ENCODE results near the gene BAHCC1. TPM values are rescaled to one million over a fixed set of nuclear protein-coding genes. Genes with fewer than 3 reads are reported as not detected.

Gene BAHCC1
- polyA plus RNA-seq, 1 donor = 10.8 TPM

- DNase-seq (ENCODE audit: low read depth) = no peak
These were observed 28.1 kb upstream of the BAHCC1 start for GRCh38 chr17:81367171-81367570.

GRCh38 chr17:81368161-81369022, 26.9 kb upstream of the BAHCC1 start:
- DNase-seq (ENCODE audit: low read depth) = no peak

- no peak for DNase-seq (ENCODE audit: low read depth)
These were observed 25.0 kb upstream of the BAHCC1 start for GRCh38 chr17:81370294-81370693.

- no peak for DNase-seq (ENCODE audit: low read depth)
These were observed 23.1 kb upstream of the BAHCC1 start for GRCh38 chr17:81371910-81372760.

GRCh38 chr17:81373536-81374160, 21.6 kb upstream of the BAHCC1 start:
- no peak for DNase-seq (ENCODE audit: low read depth)

- DNase-seq (ENCODE audit: low read depth) = no peak
These were observed 20.4 kb upstream of the BAHCC1 start for GRCh38 chr17:81374890-81375289.

- no peak for DNase-seq (ENCODE audit: low read depth)
These were observed 18.1 kb upstream of the BAHCC1 start for GRCh38 chr17:81376946-81377714.

- DNase-seq (ENCODE audit: low read depth) = no peak
These were observed 16.2 kb upstream of the BAHCC1 start for GRCh38 chr17:81378941-81379511.

GRCh38 chr17:81379523-81379942, 15.7 kb upstream of the BAHCC1 start:
- DNase-seq (ENCODE audit: low read depth) = no peak

GRCh38 chr17:81380131-81380530, 15.1 kb upstream of the BAHCC1 start:
- DNase-seq (ENCODE audit: low read depth) = no peak

GRCh38 chr17:81380666-81381518, 14.4 kb upstream of the BAHCC1 start:
- DNase-seq (ENCODE audit: low read depth) = no peak

GRCh38 chr17:81381632-81382577, 13.4 kb upstream of the BAHCC1 start:
- no peak for DNase-seq (ENCODE audit: low read depth)

GRCh38 chr17:81382851-81383250, 12.4 kb upstream of the BAHCC1 start:
- DNase-seq (ENCODE audit: low read depth) = no peak

GRCh38 chr17:81383504-81384421, 11.5 kb upstream of the BAHCC1 start:
- no peak for DNase-seq (ENCODE audit: low read depth)

- no peak for DNase-seq (ENCODE audit: low read depth)
These were observed 10.3 kb upstream of the BAHCC1 start for GRCh38 chr17:81384929-81385319.

- no peak for DNase-seq (ENCODE audit: low read depth)
These were observed 9.7 kb upstream of the BAHCC1 start for GRCh38 chr17:81385320-81386111.

- DNase-seq (ENCODE audit: low read depth) = no peak
These were observed 9.1 kb upstream of the BAHCC1 start for GRCh38 chr17:81386141-81386645.
